ENCODE data around the gene GPSM1.
A peak's percentile ranks its signal among the peaks of the same experiment; 100 is the strongest.

GRCh38 chr9:136327304-136327974 is at the start of gene GPSM1:
- TF ChIP-seq JUND (IDR thresholded peaks at IDR 0.05): no peak
- TF ChIP-seq CTCF (IDR thresholded peaks at IDR 0.05): no peak
- TF ChIP-seq TCF12 (IDR thresholded peaks at IDR 0.05): no peak
- TF ChIP-seq TAF1 (IDR thresholded peaks at IDR 0.05; ENCODE audit: borderline replicate concordance, low read depth, low read length): no peak
- peak; percentile 63 for TF ChIP-seq POLR2AphosphoS5 (IDR thresholded peaks at IDR 0.05; ENCODE audit: low read depth, low read length)
- TF ChIP-seq ZBTB33 (IDR thresholded peaks at IDR 0.05; ENCODE audit: borderline replicate concordance, low read depth): no peak
- no peak for TF ChIP-seq ELF1 (IDR thresholded peaks at IDR 0.05)
- TF ChIP-seq TEAD4 (IDR thresholded peaks at IDR 0.05; ENCODE audit: borderline replicate concordance, insufficient read depth): no peak
- no peak for TF ChIP-seq RAD21 (IDR thresholded peaks at IDR 0.05; ENCODE audit: low read length)

Measured in SK-N-SH (cell line).